Nephron (organoid): ENCODE measurements around the gene TFR2.

ENCODE experiments used
- H3K27ac Mint-ChIP-seq, 3 experiments: 2 replicates each; pipeline ENCODE4 v1.8.0; 2020; ENCODE audit warnings: mixed read lengths in 3 of 3, mild to moderate bottlenecking in 2 of 3, moderate library complexity in 1 of 3
- H3K27me3 Mint-ChIP-seq: 2 replicates; pipeline ENCODE4 v1.8.0; 2021; ENCODE audit warnings: low read depth, mild to moderate bottlenecking, moderate library complexity, mixed read lengths
- H3K36me3 Mint-ChIP-seq: 2 replicates; pipeline ENCODE4 v1.8.0; 2020; ENCODE audit warnings: low read depth, mixed read lengths
- H3K4me1 Mint-ChIP-seq: 2 replicates; pipeline ENCODE4 v1.8.0; 2020; ENCODE audit warnings: mixed read lengths
- H3K4me3 Mint-ChIP-seq, 3 experiments: 2 replicates each; pipeline ENCODE4 v1.8.0; 2020; ENCODE audit warnings: mild to moderate bottlenecking in 3 of 3, mixed read lengths in 3 of 3, moderate library complexity in 2 of 3
- H3K9me3 Mint-ChIP-seq: 2 replicates; pipeline ENCODE4 v1.8.0; 2020; ENCODE audit warnings: mixed read lengths
- CTCF ChIP-seq, 3 experiments: fragments of 200-600 bp; sonication (generic); IDR thresholded peaks; one replicate each; pipeline ENCODE4 v1.5.0; 2021; ENCODE audit warnings: antibody characterized with exemption in 3 of 3; ENCODE audit not compliant: unreplicated experiment in 3 of 3

TFR2 gene

GRCh38 chr7:100686822-100687211 lies 45.5 kb upstream of the TFR2 start:
- no peaks in the 10 kb centered on the region for H3K9me3 Mint-ChIP-seq
- H3K4me1 Mint-ChIP-seq, result peaks cover 19% of the 10 kb centered on the region
- H3K4me3 Mint-ChIP-seq, result no peak overlapping the region
- H3K36me3 Mint-ChIP-seq, result peaks cover 32% of the 10 kb centered on the region
- H3K27me3 Mint-ChIP-seq, result no peaks in the 10 kb centered on the region
- TF ChIP-seq CTCF (IDR thresholded peaks at IDR 0.05; ENCODE audit: unreplicated experiment in 3 of 3), result no peak
- H3K27ac Mint-ChIP-seq, result no peak overlapping the region

DNA sequence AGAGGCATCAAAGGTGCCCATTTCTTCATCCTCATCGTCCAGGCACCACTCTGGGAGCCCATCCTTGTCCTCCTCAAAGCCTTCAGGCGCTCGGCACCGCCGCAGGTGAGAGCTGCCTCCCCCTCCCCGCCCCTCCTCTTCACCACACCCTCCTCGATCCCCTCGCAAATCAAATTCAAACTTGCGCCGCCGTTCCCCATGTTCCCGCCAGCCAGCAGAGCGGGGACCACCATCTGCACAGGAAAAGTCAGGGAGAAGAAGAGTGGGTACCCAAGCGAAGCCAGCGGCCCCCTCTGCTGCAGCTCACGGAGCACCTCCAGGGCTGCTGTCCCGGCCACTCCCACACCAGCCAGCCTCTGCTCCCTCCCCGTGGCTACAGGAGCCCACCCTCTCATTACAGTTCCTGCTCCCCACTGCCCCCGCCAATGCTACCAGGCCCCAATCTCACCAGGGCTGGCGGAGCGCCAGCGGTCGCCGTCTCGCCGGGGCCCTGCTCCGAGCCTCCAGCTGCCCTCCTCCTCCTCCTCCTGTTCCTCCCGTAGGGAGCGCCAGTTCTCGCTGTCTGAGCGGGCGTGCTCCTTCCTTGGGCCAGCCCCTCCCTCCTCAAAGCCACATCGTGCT lies 45.0 kb upstream of the TFR2 start:
- Mint-ChIP-seq H3K27me3 (no peaks in the 10 kb centered on the region), H3K27ac (no peak overlapping the region), H3K4me3 (no peak overlapping the region), H3K36me3 (peaks cover 35% of the 10 kb centered on the region), H3K9me3 (no peaks in the 10 kb centered on the region), H3K4me1 (peaks cover 14% of the 10 kb centered on the region)
- TF ChIP-seq CTCF (IDR thresholded peaks at IDR 0.05; ENCODE audit: unreplicated experiment in 3 of 3), result no peak

DNA sequence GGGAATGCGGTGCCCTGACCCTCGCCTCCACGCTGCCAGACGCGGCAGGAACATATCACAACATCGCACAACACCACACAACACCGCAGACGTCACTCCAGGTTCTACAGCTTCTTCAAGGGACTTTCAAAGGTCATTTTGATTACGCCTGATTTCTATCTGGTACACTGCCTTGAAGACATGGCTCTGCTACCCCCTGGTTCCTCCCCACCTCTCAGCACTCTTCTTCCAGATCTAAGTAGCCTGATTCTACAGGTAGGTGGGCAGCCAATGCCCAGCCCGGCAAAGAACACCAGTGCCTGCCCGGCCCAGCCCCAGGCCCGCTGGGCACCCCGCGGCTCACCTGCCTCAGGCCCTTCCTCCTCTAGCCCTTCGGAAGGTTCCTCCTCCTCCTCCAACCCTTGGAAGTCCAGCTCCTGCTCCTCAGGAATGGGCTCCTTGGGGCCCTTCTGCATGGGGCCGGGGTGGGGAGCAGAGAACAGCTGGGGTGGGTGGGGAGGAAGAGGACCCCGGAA lies 44.3 kb upstream of the TFR2 start:
- H3K4me1 Mint-ChIP-seq, result peaks cover 14% of the 10 kb centered on the region
- no peak for TF ChIP-seq CTCF (IDR thresholded peaks at IDR 0.05; ENCODE audit: unreplicated experiment in 3 of 3)
- H3K27me3 Mint-ChIP-seq, result no peaks in the 10 kb centered on the region
- H3K4me3 Mint-ChIP-seq, result no peak overlapping the region
- peaks cover 35% of the 10 kb centered on the region for H3K36me3 Mint-ChIP-seq
- no peak overlapping the region for H3K27ac Mint-ChIP-seq
- H3K9me3 Mint-ChIP-seq, result no peaks in the 10 kb centered on the region

- Mint-ChIP-seq H3K4me1 (peaks cover 16% of the 10 kb centered on the region), H3K4me3 (no peak overlapping the region), H3K9me3 (no peaks in the 10 kb centered on the region), H3K27me3 (no peaks in the 10 kb centered on the region), H3K36me3 (peaks cover 38% of the 10 kb centered on the region), H3K27ac (no peak overlapping the region)
- no peak for TF ChIP-seq CTCF (IDR thresholded peaks at IDR 0.05; ENCODE audit: unreplicated experiment in 3 of 3)
Observed at GRCh38 chr7:100685049-100685605, 43.8 kb upstream of the TFR2 start.

- Mint-ChIP-seq H3K9me3 (no peaks in the 10 kb centered on the region), H3K27me3 (no peaks in the 10 kb centered on the region), H3K4me3 (no peak overlapping the region), H3K36me3 (peaks cover 39% of the 10 kb centered on the region), H3K4me1 (peaks cover 13% of the 10 kb centered on the region), H3K27ac (no peak overlapping the region)
- no peak for TF ChIP-seq CTCF (IDR thresholded peaks at IDR 0.05; ENCODE audit: unreplicated experiment in 3 of 3)
Observed at GRCh38 chr7:100684534-100685042, 43.2 kb upstream of the TFR2 start.
